Endometrial microvascular endothelial cells (primary cell): Measurements from ENCODE around the gene KREMEN2. TPM values are rescaled to one million over a fixed set of nuclear protein-coding genes. Genes with fewer than 3 reads are reported as not detected.

ENCODE experiments used
- in situ Hi-C: cut with HindIII; loops from 2 replicates; pipeline ENCODE4 v1.10.0; 2017; ENCODE audit warnings: low sequenced_read_pairs, low pct_unique_long_range_greater_than_20kb; ENCODE audit errors: inconsistent ontology term
- total RNA-seq: library from RNA; depleted of rRNA; stranded (reverse); fragments of >200 nt; gene quantifications from one replicate; pipeline ENCODE4 v1.2.3, GENCODE V29; 2015; ENCODE audit errors: inconsistent ontology term

KREMEN2 gene
- total RNA-seq, 1 donor from 2014 or later: not detected

DNA sequence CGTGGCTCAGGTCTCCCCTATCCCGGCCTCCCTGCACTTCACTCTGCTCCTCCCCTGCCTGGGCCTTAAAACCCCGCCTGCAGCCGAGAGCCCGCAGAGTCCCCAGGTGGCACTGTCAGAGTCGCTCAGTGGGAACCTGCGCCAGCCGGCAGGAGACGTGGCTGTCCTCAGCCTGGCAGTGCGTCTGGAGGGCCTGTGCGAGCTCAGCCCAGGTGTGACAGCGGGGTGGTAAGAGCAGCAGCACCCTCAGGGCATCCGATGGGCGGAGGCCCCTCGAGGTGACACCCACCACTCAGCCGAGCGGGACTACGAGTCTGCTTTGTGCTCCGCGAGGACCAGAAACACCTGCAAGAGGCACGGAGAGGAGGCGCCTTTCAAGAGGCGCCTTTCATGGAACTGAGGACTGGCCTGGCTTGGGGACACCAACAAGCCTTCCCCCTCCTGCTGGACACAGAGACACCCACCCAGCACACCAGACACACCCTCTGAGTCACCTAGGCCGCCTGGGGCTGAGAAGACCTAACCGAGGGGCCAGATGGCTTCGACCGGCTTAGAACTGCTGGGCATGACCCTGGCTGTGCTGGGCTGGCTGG, 48.8 kb downstream of the KREMEN2 start, which contains the start of gene CLDN9:
Gene CLDN9 (plus strand): TSS at position 96 of the 593 bp plus-strand sequence. CDS start 440 bp downstream, at position 536.
- in situ Hi-C loops: no loop called here

GRCh38 chr16:3013491-3013951, 49.4 kb downstream of the KREMEN2 start:
- in situ Hi-C loops: no loop called here

- in situ Hi-C loops: no loop called here
Observed at GRCh38 chr16:3013998-3014690, 50.1 kb downstream of the KREMEN2 start.

DNA sequence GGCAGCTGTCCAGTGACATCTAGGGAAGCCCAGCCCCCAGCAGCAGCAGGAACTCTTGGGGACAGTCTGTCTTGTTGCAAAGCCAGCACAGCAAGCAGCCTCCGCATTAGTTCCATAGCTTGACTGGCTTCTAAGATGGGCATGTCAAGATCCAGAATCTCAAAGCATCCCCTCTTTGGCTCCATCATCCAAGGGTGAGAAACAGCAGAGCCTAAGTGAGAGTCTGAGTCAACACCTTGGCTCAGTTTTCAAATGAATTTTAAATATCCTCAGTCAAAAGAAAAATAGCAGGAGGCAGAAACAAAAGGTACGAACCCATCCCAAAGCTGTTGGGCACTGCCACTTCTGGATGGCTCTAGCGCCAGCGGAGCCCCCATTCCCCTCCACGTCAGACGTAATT, 50.9 kb downstream of the KREMEN2 start:
- in situ Hi-C loops: no loop called here

- in situ Hi-C loops: no loop called here
Observed at GRCh38 chr16:3015865-3016521, 51.9 kb downstream of the KREMEN2 start.

DNA sequence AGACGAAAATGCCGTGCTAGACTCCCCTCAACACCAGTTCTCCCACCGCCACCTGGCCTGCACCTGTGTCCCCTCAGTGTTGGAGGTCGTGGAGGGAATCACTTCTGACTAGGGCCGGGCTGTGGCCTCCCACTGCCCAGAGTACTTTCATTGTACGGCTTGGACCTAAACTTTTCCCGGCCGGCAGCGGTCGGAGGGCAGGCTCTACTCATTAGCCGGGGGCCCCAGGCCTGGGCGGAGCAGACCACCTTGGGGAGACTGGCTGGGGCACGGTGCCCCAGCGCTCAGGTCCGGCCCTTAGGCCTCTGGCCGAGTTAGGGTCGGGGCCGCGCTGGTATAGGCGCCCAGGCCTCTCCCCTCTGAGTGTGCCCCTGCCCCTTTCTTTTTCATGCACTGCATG, 53.3 kb downstream of the KREMEN2 start:
- in situ Hi-C loops: no loop called here

Other genes starting within 250 kb of the KREMEN2 start
- gene PRSS27, start 244.1 kb upstream of the KREMEN2 start, total RNA-seq: not detected
- gene SRRM2, start 211.6 kb upstream of the KREMEN2 start, total RNA-seq: 69.5 TPM
- 108 TPM for gene ELOB, start 187.0 kb upstream of the KREMEN2 start, total RNA-seq
- gene PRSS33, start 176.7 kb upstream of the KREMEN2 start, total RNA-seq: not detected
- not detected for gene PRSS41, start 165.8 kb upstream of the KREMEN2 start, total RNA-seq
- gene PRSS21, start 147.0 kb upstream of the KREMEN2 start, total RNA-seq: 1.0 TPM
- not detected for gene ZG16B, start 134.0 kb upstream of the KREMEN2 start, total RNA-seq
- not detected for gene PRSS22, start 106.1 kb upstream of the KREMEN2 start, total RNA-seq
- 44.1 TPM for gene FLYWCH2, start 81.1 kb upstream of the KREMEN2 start, total RNA-seq
- 42.6 TPM for gene FLYWCH1, start 52.3 kb upstream of the KREMEN2 start, total RNA-seq
- gene PAQR4, start 5.1 kb downstream of the KREMEN2 start, total RNA-seq: 27.3 TPM
- 32.3 TPM for gene PKMYT1, start 16.2 kb downstream of the KREMEN2 start, total RNA-seq
- not detected for gene CLDN9, start 48.6 kb downstream of the KREMEN2 start, total RNA-seq
- gene CLDN6, start 53.9 kb downstream of the KREMEN2 start, total RNA-seq: not detected
- gene TNFRSF12A, start 56.1 kb downstream of the KREMEN2 start, total RNA-seq: 263 TPM
- 13.2 TPM for gene HCFC1R1, start 59.7 kb downstream of the KREMEN2 start, total RNA-seq
- 23.8 TPM for gene THOC6, start 59.8 kb downstream of the KREMEN2 start, total RNA-seq
- not detected for gene BICDL2, start 72.7 kb downstream of the KREMEN2 start, total RNA-seq
- not detected for gene MMP25, start 82.3 kb downstream of the KREMEN2 start, total RNA-seq
- gene IL32, start 101.4 kb downstream of the KREMEN2 start, total RNA-seq: 364 TPM
- not detected for gene ZSCAN10, start 135.0 kb downstream of the KREMEN2 start, total RNA-seq
- 16.2 TPM for gene ZNF205, start 148.3 kb downstream of the KREMEN2 start, total RNA-seq
- gene ZNF213, start 170.8 kb downstream of the KREMEN2 start, total RNA-seq: 3.5 TPM
- gene OR1F1, start 223.9 kb downstream of the KREMEN2 start, total RNA-seq: not detected